Activated T-cell treated with anti-CD3 and anti-CD28 coated beads for 24 hours (primary cell): ENCODE results near the gene CISD3.

Experiments
- DNase-seq: peaks from one replicate; pipeline ENCODE4 v3.0.0-alpha.2; 2020; ENCODE audit warnings: low read depth

CISD3 gene

GRCh38 chr17:38745545-38745944 is 15.4 kb downstream of the CISD3 start:
- DNase-seq, result no peak

- no peak for DNase-seq
These were observed 16.1 kb downstream of the CISD3 start for GRCh38 chr17:38746004-38746848.

- no peak for DNase-seq
These were observed 16.8 kb downstream of the CISD3 start for GRCh38 chr17:38746849-38747462.

GRCh38 chr17:38747463-38748148 is 17.5 kb downstream of the CISD3 start:
- no peak for DNase-seq

GRCh38 chr17:38748149-38748891 is 18.2 kb downstream of the CISD3 start, which contains the start of gene PCGF2:
Gene PCGF2 (minus strand): TSS chr17:38748336. CDS start chr17:38740402, 7,934 bp downstream.
- DNase-seq, result no peak

- DNase-seq, result no peak
These were observed 18.7 kb downstream of the CISD3 start for GRCh38 chr17:38748892-38749222.

- DNase-seq, result no peak
These were observed 19.3 kb downstream of the CISD3 start for GRCh38 chr17:38749223-38750043.

GRCh38 chr17:38750044-38750311 is 19.8 kb downstream of the CISD3 start:
- DNase-seq, result no peak

GRCh38 chr17:38750312-38751121 is 20.4 kb downstream of the CISD3 start:
- DNase-seq, result no peak

- DNase-seq, result no peak
These were observed 21.1 kb downstream of the CISD3 start for GRCh38 chr17:38751144-38751807.

GRCh38 chr17:38751808-38752307 is 21.7 kb downstream of the CISD3 start:
- peak; percentile 78 for DNase-seq

- DNase-seq, result peak; percentile 96
These were observed 22.3 kb downstream of the CISD3 start, which contains the start of gene PSMB3 for GRCh38 chr17:38752308-38753070. Gene PSMB3 (plus strand): TSS chr17:38752741. CDS start chr17:38752827, 86 bp downstream.

- no peak for DNase-seq
These were observed 22.9 kb downstream of the CISD3 start for GRCh38 chr17:38753071-38753506.

GRCh38 chr17:38761612-38762011 is 31.5 kb downstream of the CISD3 start:
- no peak for DNase-seq

- no peak for DNase-seq
These were observed 32.1 kb downstream of the CISD3 start for GRCh38 chr17:38762231-38762630.

GRCh38 chr17:38766341-38766740 is 36.2 kb downstream of the CISD3 start:
- DNase-seq, result no peak

- DNase-seq, result no peak
These were observed 38.3 kb downstream of the CISD3 start for GRCh38 chr17:38768417-38768816.

- DNase-seq, result no peak
These were observed 43.1 kb downstream of the CISD3 start for GRCh38 chr17:38773258-38773657.

GRCh38 chr17:38777641-38778250 is 47.6 kb downstream of the CISD3 start:
- no peak for DNase-seq
